T-cell (primary cell): ENCODE data around the gene DHX9. TPM values are rescaled to one million over a fixed set of nuclear protein-coding genes. Genes with fewer than 3 reads are reported as not detected.

Experiments
- ATAC-seq, 4 experiments: fragments of 200-7000 bp in 3 of 4; fragments of 150-1000 bp in 1 of 4; cut with Tn5 transposase; replicated peaks in 1 of 4; 1 replicate in 3 of 4; 2 replicates in 1 of 4; pipeline ENCODE4 v1.10.0; 2021; ENCODE audit warnings: moderate library complexity in 3 of 4, mild to moderate bottlenecking in 2 of 4, moderate number of reproducible peaks in 1 of 4
- CTCF ChIA-PET, 2 donors: fragments of 300-600 bp; sonication (Branson Sonifier 250); formaldehyde crosslinking; loops; one replicate each; lab custom pipeline; 2022; ENCODE audit warnings: antibody characterized with exemption in 2 of 2; lab: Charles Lee
- POLR2A ChIA-PET, 2 donors: fragments of 300-600 bp; sonication (Branson Sonifier 250); formaldehyde crosslinking; loops; one replicate each; lab custom pipeline; 2022; ENCODE audit warnings: antibody characterized with exemption in 2 of 2; lab: Charles Lee
- DNase-seq, 35 experiments: peaks; one replicate each; pipeline versions ENCODE4 v3.0.0 to v3.0.0-alpha.2; 2013 to 2023
- H3K27ac ChIP-seq: one replicate; pipeline ENCODE4 v1.5.1; 2013; ENCODE audit warnings: low read length
- H3K27me3 ChIP-seq, 2 experiments: replicated peaks in 1 of 2; 1 replicate in 1 of 2; 2 replicates in 1 of 2; pipeline versions ENCODE4 v1.6.1 to v1.7.0; 2013; ENCODE audit warnings: low read length in 1 of 2, mixed read lengths in 1 of 2; ENCODE audit not compliant: control insufficient read depth in 2 of 2, insufficient read depth in 2 of 2; ENCODE audit errors: extremely low read depth in 1 of 2
- H3K36me3 ChIP-seq, 2 donors: 1 replicate in 1 of 2; 2 replicates in 1 of 2; pipeline versions ENCODE4 v1.6.1 to v1.7.0; 2013; ENCODE audit warnings: low read length in 1 of 2; ENCODE audit not compliant: control insufficient read depth in 2 of 2, insufficient read depth in 1 of 2; ENCODE audit errors: extremely low read depth in 1 of 2
- H3K4me1 ChIP-seq, 2 experiments: 1 replicate in 1 of 2; 2 replicates in 1 of 2; pipeline versions ENCODE4 v1.6.1 to v1.7.0; 2013; ENCODE audit warnings: low read length in 2 of 2, mixed read lengths in 1 of 2; ENCODE audit not compliant: insufficient read depth in 2 of 2, control insufficient read depth in 1 of 2; ENCODE audit errors: extremely low read depth in 1 of 2
- H3K4me3 ChIP-seq, 2 donors: 1 replicate in 1 of 2; 2 replicates in 1 of 2; pipeline versions ENCODE4 v1.5.1 to v1.7.0; 2013; ENCODE audit warnings: mild to moderate bottlenecking in 2 of 2, low read length in 1 of 2, moderate library complexity in 1 of 2; ENCODE audit not compliant: control insufficient read depth in 1 of 2; ENCODE audit errors: extremely low read depth in 1 of 2
- H3K9me3 ChIP-seq: 2 replicates; pipeline ENCODE4 v1.7.0; 2013
- H3K27ac Mint-ChIP-seq, 2 donors: one replicate each; pipeline ENCODE4 v1.8.0; 2020 to 2021; ENCODE audit warnings: mild to moderate bottlenecking in 2 of 2, mixed read lengths in 2 of 2
- H3K27me3 Mint-ChIP-seq, 2 donors: one replicate each; pipeline ENCODE4 v1.8.0; 2021 to 2022; ENCODE audit warnings: mixed read lengths in 2 of 2
- H3K36me3 Mint-ChIP-seq: one replicate; pipeline ENCODE4 v1.8.0; 2021; ENCODE audit warnings: mixed read lengths
- H3K4me1 Mint-ChIP-seq, 3 donors: one replicate each; pipeline ENCODE4 v1.8.0; 2020 to 2022; ENCODE audit warnings: mixed read lengths in 3 of 3, mild to moderate bottlenecking in 1 of 3
- H3K4me3 Mint-ChIP-seq, 3 donors: one replicate each; pipeline ENCODE4 v1.8.0; 2020 to 2022; ENCODE audit warnings: mild to moderate bottlenecking in 3 of 3, mixed read lengths in 3 of 3, moderate library complexity in 3 of 3
- H3K9me3 Mint-ChIP-seq, 3 donors: one replicate each; pipeline ENCODE4 v1.8.0; 2020 to 2022; ENCODE audit warnings: mixed read lengths in 3 of 3
- WGBS: methylation state at CpG from one replicate; pipeline ENCODE4 v1.1.5; 2013; ENCODE audit warnings: missing lambda C conversion rate; ENCODE audit not compliant: insufficient coverage; 5-methylcytosine and 5-hydroxymethylcytosine counted together
- total RNA-seq, 35 experiments: library from RNA in 6 of 35; stranded (reverse) in 6 of 35; fragments of 120-200 nt in 1 of 35; gene quantifications; one replicate each; pipeline versions ENCODE4 v1.2.1 to v1.2.4 and lab custom pipeline; 2013 to 2026

DHX9 gene
- total RNA-seq, 5 donors from 2014 or later (not counting 1 experiment from before 2014, with no cell fraction given): 180 to 264 (median 193) TPM

DNA sequence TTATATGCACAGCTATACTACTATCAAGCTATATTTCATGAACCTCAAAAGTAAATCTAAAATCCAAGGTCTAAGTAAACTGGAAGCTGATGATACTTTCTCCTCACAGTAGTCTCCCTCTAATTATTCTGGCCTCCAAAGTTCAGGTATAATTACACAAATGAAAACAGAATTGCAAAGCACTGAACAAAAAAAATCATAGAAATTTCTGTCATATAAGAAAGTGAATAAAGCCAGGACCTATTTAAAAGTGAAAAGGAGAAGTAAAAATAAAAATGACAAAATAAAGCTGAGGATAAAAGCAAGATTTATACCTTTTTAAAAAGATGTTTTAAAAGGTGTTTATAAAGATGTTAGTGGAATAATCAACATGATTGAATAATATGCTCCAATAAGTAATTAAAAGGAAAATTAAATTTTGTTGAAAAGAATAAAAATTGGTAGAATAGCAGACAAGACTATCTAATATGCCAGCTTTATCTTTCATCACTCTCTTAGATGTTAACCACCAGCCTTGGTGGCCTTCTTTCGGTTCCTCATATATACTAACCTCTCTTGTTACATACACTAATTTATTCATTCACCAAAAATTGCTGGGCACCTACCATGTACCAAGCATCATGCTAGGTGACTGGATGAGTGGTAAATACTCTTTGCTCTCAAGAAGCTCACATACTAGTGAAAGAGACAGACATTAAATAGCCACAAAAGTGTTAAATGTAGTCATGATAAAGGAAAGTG lies 88.7 kb downstream of the DHX9 start:
- CTCF ChIA-PET: no interaction called here
- POLR2A ChIA-PET: no interaction called here
- ATAC-seq: no peak
- H3K36me3 ChIP-seq: no peaks in the 10 kb centered on the region
- Mint-ChIP-seq H3K27me3 (peaks cover 10 to 17% of the 10 kb centered on the region in 2 donors), H3K36me3 (no peaks in the 10 kb centered on the region), H3K27ac (no peak overlapping the region), H3K4me1 (peaks cover 0 to 4% (median 0%) of the 10 kb centered on the region in 3 donors), H3K4me3 (no peak overlapping the region), H3K9me3 (no peaks in the 10 kb centered on the region)
- H3K9me3 ChIP-seq: no peaks in the 10 kb centered on the region
- H3K4me3 ChIP-seq: no peak overlapping the region
- H3K27ac ChIP-seq: no peak overlapping the region
- no peaks in the 10 kb centered on the region for H3K4me1 ChIP-seq
- WGBS: no CpG with 5 or more reads among the region's 1 CpG
- no peak for DNase-seq
- no peaks in the 10 kb centered on the region for H3K27me3 ChIP-seq

DNA sequence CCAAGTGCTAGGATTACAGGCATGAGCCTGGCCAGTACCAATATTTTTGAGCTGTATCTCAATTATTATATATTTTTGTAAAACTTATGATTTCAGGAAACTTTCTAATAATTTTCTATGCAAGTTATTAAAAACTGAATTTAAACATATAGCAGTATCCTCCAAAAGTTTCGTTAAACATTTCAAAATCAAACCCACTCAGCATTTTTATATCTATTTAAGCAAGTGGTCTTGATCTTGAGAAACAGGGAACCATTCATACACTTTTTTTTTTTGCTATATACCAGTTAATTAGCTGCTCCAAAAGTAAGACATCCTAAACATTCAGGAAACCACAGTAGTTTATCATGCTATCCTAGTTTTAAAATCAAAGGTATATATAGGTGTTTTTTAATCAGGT lies 91.8 kb downstream of the DHX9 start:
- Histone ChIP-seq H3K4me1 (no peaks in the 10 kb centered on the region), H3K9me3 (peaks cover 2% of the 10 kb centered on the region), H3K27ac (no peak overlapping the region), H3K4me3 (no peak overlapping the region), H3K36me3 (no peaks in the 10 kb centered on the region), H3K27me3 (no peaks in the 10 kb centered on the region)
- DNase-seq: no peak
- Mint-ChIP-seq H3K36me3 (no peaks in the 10 kb centered on the region), H3K27ac (no peak overlapping the region), H3K9me3 (peaks cover 0 to 11% (median 2%) of the 10 kb centered on the region in 3 donors), H3K4me1 (peaks cover 0 to 4% (median 0%) of the 10 kb centered on the region in 3 donors), H3K4me3 (no peak overlapping the region), H3K27me3 (peaks cover 9 to 10% of the 10 kb centered on the region in 2 donors)
- no CpG with 5 or more reads among the region's 1 CpG for WGBS
- ChIA-PET CTCF (interaction anchor here in 1 of 2 donors (0.6 kb wide), 1 partner anchor 10 kb away, joined by 3 read pairs; no protein-coding TSS in a partner anchor), POLR2A (no interaction called here)
- ATAC-seq: no peak

DNA sequence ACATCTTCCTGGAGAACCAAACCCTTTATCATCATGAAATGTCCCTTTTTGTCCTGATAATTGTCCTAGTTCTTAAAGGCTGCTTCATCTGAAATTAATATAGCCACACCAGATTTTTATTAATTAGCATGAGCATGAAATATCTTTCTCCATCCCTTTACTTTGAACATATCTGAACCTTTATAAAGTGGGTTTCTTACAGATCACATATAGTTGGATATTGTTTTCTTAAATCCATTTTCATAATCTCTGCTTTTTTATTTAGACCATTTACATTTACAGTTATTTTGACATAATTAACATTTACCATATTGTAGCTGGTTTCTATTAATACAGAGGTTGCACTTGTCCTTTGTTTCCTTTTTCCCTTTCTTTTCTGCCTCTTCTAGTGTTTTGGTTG lies 96.6 kb downstream of the DHX9 start:
- no peak for ATAC-seq
- Histone ChIP-seq H3K4me1 (no peaks in the 10 kb centered on the region), H3K9me3 (peaks cover 2% of the 10 kb centered on the region), H3K27ac (no peak overlapping the region), H3K4me3 (no peak overlapping the region), H3K27me3 (no peaks in the 10 kb centered on the region), H3K36me3 (no peaks in the 10 kb centered on the region)
- Mint-ChIP-seq H3K4me1 (no peaks in the 10 kb centered on the region), H3K27me3 (peaks cover 28 to 36% of the 10 kb centered on the region in 2 donors), H3K4me3 (no peak overlapping the region), H3K9me3 (peaks cover 2 to 11% (median 8%) of the 10 kb centered on the region in 3 donors), H3K36me3 (no peaks in the 10 kb centered on the region), H3K27ac (no peak overlapping the region)
- DNase-seq: no peak
- CTCF ChIA-PET: interaction anchor here (0.6 to 0.7 kb wide), 2 partner anchors 19 to 32 kb away, joined by 3 to 6 read pairs; no protein-coding TSS in a partner anchor
- POLR2A ChIA-PET: no interaction called here

Other genes starting within 250 kb of the DHX9 start
- gene RGS16, start 235.0 kb upstream of the DHX9 start, total RNA-seq: 10 to 100 TPM in 1 of 5 donors, 1 to 10 TPM in 4; 2.9 to 15.6 (median 4.6) TPM
- gene RGS8, start 154.8 kb upstream of the DHX9 start, total RNA-seq: not detected
- gene NPL, start 49.6 kb upstream of the DHX9 start, total RNA-seq: 1 to 10 TPM; 2.5 to 5.4 (median 4.2) TPM
- gene SHCBP1L, start 113.8 kb downstream of the DHX9 start, total RNA-seq: not detected
- 1 to 10 TPM in 3 of 5 donors, under 1 TPM in 2; 0.30 to 3.1 (median 2.1) TPM for gene LAMC1, start 184.1 kb downstream of the DHX9 start, total RNA-seq